ENCODE data around the gene SCYL2.

SCYL2 gene

GRCh38 chr12:100365411-100365810 is 98.4 kb downstream of the SCYL2 start:
- TF ChIP-seq EGR1 (IDR thresholded peaks at IDR 0.05) (no peak), TEAD4 (IDR thresholded peaks at IDR 0.05) (no peak), ZBTB7A (IDR thresholded peaks at IDR 0.05; ENCODE audit: low read depth) (no peak), RAD21 (IDR thresholded peaks at IDR 0.05; ENCODE audit: low read depth) (no peak), CEBPB (IDR thresholded peaks at IDR 0.05) (no peak), FOXM1 (IDR thresholded peaks at IDR 0.05; ENCODE audit: borderline replicate concordance, low read depth) (no peak), REST (IDR thresholded peaks at IDR 0.05; ENCODE audit: low read depth) (no peak), EP300 (IDR thresholded peaks at IDR 0.05; ENCODE audit: borderline replicate concordance) (no peak), YY1 (IDR thresholded peaks at IDR 0.05; ENCODE audit: low read depth) (no peak), CREB1 (IDR thresholded peaks at IDR 0.05; ENCODE audit: low read depth) (no peak), MAX (IDR thresholded peaks at IDR 0.05) (no peak)

- TF ChIP-seq TCF12 (IDR thresholded peaks at IDR 0.05; ENCODE audit: low read depth) (no peak), MAX (IDR thresholded peaks at IDR 0.05) (no peak), CREB1 (IDR thresholded peaks at IDR 0.05; ENCODE audit: low read depth) (no peak), CEBPB (IDR thresholded peaks at IDR 0.05) (no peak), TEAD4 (IDR thresholded peaks at IDR 0.05) (no peak), NFIC (IDR thresholded peaks at IDR 0.05) (no peak), TAF1 (IDR thresholded peaks at IDR 0.05; ENCODE audit: low read depth) (no peak), USF1 (IDR thresholded peaks at IDR 0.05) (no peak), FOXM1 (IDR thresholded peaks at IDR 0.05; ENCODE audit: borderline replicate concordance, low read depth) (no peak), EGR1 (IDR thresholded peaks at IDR 0.05) (no peak), YY1 (IDR thresholded peaks at IDR 0.05; ENCODE audit: low read depth) (no peak), ZBTB7A (IDR thresholded peaks at IDR 0.05; ENCODE audit: low read depth) (no peak), RAD21 (IDR thresholded peaks at IDR 0.05; ENCODE audit: low read depth) (no peak), REST (IDR thresholded peaks at IDR 0.05; ENCODE audit: low read depth) (no peak), EP300 (IDR thresholded peaks at IDR 0.05; ENCODE audit: borderline replicate concordance) (no peak)
Measured at GRCh38 chr12:100368066-100368465, 101.1 kb downstream of the SCYL2 start.

- no peak for TF ChIP-seq TAF1 (IDR thresholded peaks at IDR 0.05; ENCODE audit: low read depth)
- no peak for TF ChIP-seq CREB1 (IDR thresholded peaks at IDR 0.05; ENCODE audit: low read depth)
- TF ChIP-seq NFIC (IDR thresholded peaks at IDR 0.05), result no peak
- no peak for TF ChIP-seq FOXM1 (IDR thresholded peaks at IDR 0.05; ENCODE audit: borderline replicate concordance, low read depth)
- TF ChIP-seq YY1 (IDR thresholded peaks at IDR 0.05; ENCODE audit: low read depth), result no peak
- no peak for TF ChIP-seq TEAD4 (IDR thresholded peaks at IDR 0.05)
- TF ChIP-seq ZBTB7A (IDR thresholded peaks at IDR 0.05; ENCODE audit: low read depth), result no peak
- no peak for TF ChIP-seq TCF12 (IDR thresholded peaks at IDR 0.05; ENCODE audit: low read depth)
- no peak for TF ChIP-seq USF1 (IDR thresholded peaks at IDR 0.05)
- TF ChIP-seq REST (IDR thresholded peaks at IDR 0.05; ENCODE audit: low read depth), result no peak
- TF ChIP-seq EP300 (IDR thresholded peaks at IDR 0.05; ENCODE audit: borderline replicate concordance), result no peak
- no peak for TF ChIP-seq MAX (IDR thresholded peaks at IDR 0.05)
- TF ChIP-seq EGR1 (IDR thresholded peaks at IDR 0.05), result no peak
- TF ChIP-seq CEBPB (IDR thresholded peaks at IDR 0.05), result no peak
- no peak for TF ChIP-seq RAD21 (IDR thresholded peaks at IDR 0.05; ENCODE audit: low read depth)
Measured at GRCh38 chr12:100371146-100371545, 104.2 kb downstream of the SCYL2 start.
